DOHH2 (cell line): ENCODE data around the gene MVK.
"Not testable (repeated sequence)": the region's sequence is repeated elsewhere in the genome, so short reads cannot be mapped to it uniquely, and the experiment has no call there.

Experiments
- H3F3A ChIP-seq: fragments of 200-600 bp; sonication (generic), shearing (Covaris generic); 2 replicates; pipeline ENCODE4 v1.6.0; 2016; ENCODE audit warnings: antibody characterized with exemption, mild to moderate bottlenecking; ENCODE audit not compliant: control insufficient read depth, insufficient read depth
- H3K27ac ChIP-seq: fragments of 200-600 bp; sonication (generic); 2 replicates; pipeline ENCODE4 v1.5.1; 2014; ENCODE audit warnings: low read depth, mild to moderate bottlenecking, low read length, moderate library complexity
- H3K27me3 ChIP-seq: fragments of 200-600 bp; sonication (generic); 2 replicates; pipeline ENCODE4 v1.6.1; 2014; ENCODE audit warnings: mild to moderate bottlenecking, low read length, mixed read lengths; ENCODE audit not compliant: control insufficient read depth
- H3K36me3 ChIP-seq: fragments of 200-600 bp; sonication (generic); 2 replicates; pipeline ENCODE4 v1.6.1; 2014; ENCODE audit warnings: mild to moderate bottlenecking, low read length, moderate library complexity, mixed read lengths; ENCODE audit not compliant: control insufficient read depth
- H3K4me1 ChIP-seq: fragments of 200-600 bp; sonication (generic); 2 replicates; pipeline ENCODE4 v1.6.1; 2014; ENCODE audit warnings: mild to moderate bottlenecking, low read length, mixed read lengths; ENCODE audit not compliant: control insufficient read depth
- H3K4me2 ChIP-seq: fragments of 200-600 bp; sonication (generic); 2 replicates; pipeline ENCODE4 v1.6.0; 2014; ENCODE audit warnings: mild to moderate bottlenecking, low read length, moderate library complexity
- H3K4me3 ChIP-seq: fragments of 200-600 bp; sonication (generic); 2 replicates; pipeline ENCODE4 v1.5.1; 2014; ENCODE audit warnings: mild to moderate bottlenecking, low read length, mixed read lengths
- H3K79me2 ChIP-seq: fragments of 200-600 bp; sonication (generic); 2 replicates; pipeline ENCODE4 v1.6.1; 2014; ENCODE audit warnings: mild to moderate bottlenecking, low read length, mixed read lengths; ENCODE audit not compliant: control insufficient read depth
- H3K9me2 ChIP-seq: fragments of 200-600 bp; sonication (generic); replicated peaks from 2 replicates; pipeline ENCODE4 v1.6.1; 2014; ENCODE audit warnings: mild to moderate bottlenecking, low read length, mixed read lengths; ENCODE audit not compliant: control insufficient read depth
- H3K9me3 ChIP-seq: fragments of 200-600 bp; sonication (generic); 2 replicates; pipeline ENCODE4 v1.6.1; 2014; ENCODE audit warnings: antibody characterized with exemption, low read length, mixed read lengths; ENCODE audit not compliant: control insufficient read depth, insufficient read depth
- H4K20me1 ChIP-seq: fragments of 200-600 bp; sonication (generic); 2 replicates; pipeline ENCODE4 v1.6.0; 2014; ENCODE audit warnings: low read depth, mild to moderate bottlenecking, antibody characterized with exemption, low read length, moderate library complexity; ENCODE audit not compliant: control insufficient read depth, insufficient read depth
- EZH2phosphoT487 ChIP-seq: fragments of 200-600 bp; sonication (generic); IDR thresholded peaks from 2 replicates; pipeline ENCODE4 v1.6.1; 2017; ENCODE audit warnings: borderline replicate concordance, mild to moderate bottlenecking, antibody characterized with exemption, low read length, moderate library complexity, mixed read lengths
- TF ChIP-seq, protein P1 (sequence below): fragments of 200-600 bp; sonication (generic); IDR thresholded peaks from one replicate; pipeline ENCODE4 v1.5.1; 2014; ENCODE audit warnings: antibody characterized with exemption, mild to moderate bottlenecking, low read depth, low read length; ENCODE audit not compliant: poor library complexity, severe bottlenecking

The MVK gene

GRCh38 chr12:109599087-109599486 is 25.5 kb downstream of the MVK start:
- H3K27me3 ChIP-seq, result no peaks in the 10 kb centered on the region
- no peaks in the 10 kb centered on the region; the same call in 1 of the 2 replicates for H3K4me1 ChIP-seq
- peaks cover 24% of the 10 kb centered on the region for H3K36me3 ChIP-seq
- peaks cover 5% of the 10 kb centered on the region; the same call in 1 of the 2 replicates for H4K20me1 ChIP-seq
- H3K79me2 ChIP-seq, result no peaks in the 10 kb centered on the region
- no peak overlapping the region for H3K4me3 ChIP-seq
- no peak overlapping the region for H3K4me2 ChIP-seq
- no peak for TF ChIP-seq EZH2phosphoT487
- TF ChIP-seq, protein P1, sequence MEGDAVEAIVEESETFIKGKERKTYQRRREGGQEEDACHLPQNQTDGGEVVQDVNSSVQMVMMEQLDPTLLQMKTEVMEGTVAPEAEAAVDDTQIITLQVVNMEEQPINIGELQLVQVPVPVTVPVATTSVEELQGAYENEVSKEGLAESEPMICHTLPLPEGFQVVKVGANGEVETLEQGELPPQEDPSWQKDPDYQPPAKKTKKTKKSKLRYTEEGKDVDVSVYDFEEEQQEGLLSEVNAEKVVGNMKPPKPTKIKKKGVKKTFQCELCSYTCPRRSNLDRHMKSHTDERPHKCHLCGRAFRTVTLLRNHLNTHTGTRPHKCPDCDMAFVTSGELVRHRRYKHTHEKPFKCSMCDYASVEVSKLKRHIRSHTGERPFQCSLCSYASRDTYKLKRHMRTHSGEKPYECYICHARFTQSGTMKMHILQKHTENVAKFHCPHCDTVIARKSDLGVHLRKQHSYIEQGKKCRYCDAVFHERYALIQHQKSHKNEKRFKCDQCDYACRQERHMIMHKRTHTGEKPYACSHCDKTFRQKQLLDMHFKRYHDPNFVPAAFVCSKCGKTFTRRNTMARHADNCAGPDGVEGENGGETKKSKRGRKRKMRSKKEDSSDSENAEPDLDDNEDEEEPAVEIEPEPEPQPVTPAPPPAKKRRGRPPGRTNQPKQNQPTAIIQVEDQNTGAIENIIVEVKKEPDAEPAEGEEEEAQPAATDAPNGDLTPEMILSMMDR, result no peak
- H3F3A ChIP-seq, result no peaks in the 10 kb centered on the region
- H3K9me2 ChIP-seq, result no peaks in the 10 kb centered on the region
- H3K27ac ChIP-seq, result no peak overlapping the region
- no peaks in the 10 kb centered on the region for H3K9me3 ChIP-seq

DNA sequence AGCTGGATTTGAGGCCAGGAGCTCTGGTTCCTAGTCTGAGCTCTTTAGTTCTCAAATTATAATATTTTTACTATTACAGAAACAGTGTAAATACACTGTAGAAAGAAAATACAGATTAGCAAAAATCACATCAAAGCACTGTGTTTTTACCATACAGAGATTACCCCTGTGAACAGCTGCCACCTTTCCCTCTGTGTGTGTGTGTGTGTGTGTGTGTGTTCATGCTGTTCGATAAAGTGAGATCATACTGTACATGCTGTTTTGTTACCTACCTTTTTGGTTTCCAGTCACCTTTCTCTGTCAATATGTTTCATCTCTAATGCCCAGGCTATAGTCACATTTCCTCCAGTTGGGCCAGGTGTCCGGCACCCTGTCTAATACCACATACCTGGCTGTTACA is 26.9 kb downstream of the MVK start:
- Histone ChIP-seq H3K9me2 (no peaks in the 10 kb centered on the region), H3K27ac (no peak overlapping the region), H3K27me3 (no peaks in the 10 kb centered on the region), H3F3A (no peaks in the 10 kb centered on the region), H4K20me1 (peaks cover 5% of the 10 kb centered on the region; the same call in 1 of the 2 replicates), H3K4me1 (no peaks in the 10 kb centered on the region; the same call in 1 of the 2 replicates), H3K36me3 (peaks cover 14% of the 10 kb centered on the region), H3K79me2 (no peaks in the 10 kb centered on the region), H3K9me3 (no peaks in the 10 kb centered on the region), H3K4me3 (no peak overlapping the region), H3K4me2 (no peak overlapping the region)
- TF ChIP-seq, protein P1, result no peak
- TF ChIP-seq EZH2phosphoT487, result no peak

- H3K4me1 ChIP-seq, result no peaks in the 10 kb centered on the region; the same call in 1 of the 2 replicates
- H3K27me3 ChIP-seq, result no peaks in the 10 kb centered on the region
- no peak overlapping the region for H3K4me3 ChIP-seq
- no peaks in the 10 kb centered on the region for H3K9me3 ChIP-seq
- peaks cover 11% of the 10 kb centered on the region for H3K36me3 ChIP-seq
- H3K27ac ChIP-seq, result no peak overlapping the region
- H3F3A ChIP-seq, result no peaks in the 10 kb centered on the region
- H3K4me2 ChIP-seq, result no peak overlapping the region
- H3K9me2 ChIP-seq, result no peaks in the 10 kb centered on the region
- TF ChIP-seq, protein P1, result no peak
- TF ChIP-seq EZH2phosphoT487, result no peak
- H3K79me2 ChIP-seq, result no peaks in the 10 kb centered on the region
- H4K20me1 ChIP-seq, result peaks cover 5% of the 10 kb centered on the region; the same call in 1 of the 2 replicates
Observed at GRCh38 chr12:109600995-109601394, 27.4 kb downstream of the MVK start.

DNA sequence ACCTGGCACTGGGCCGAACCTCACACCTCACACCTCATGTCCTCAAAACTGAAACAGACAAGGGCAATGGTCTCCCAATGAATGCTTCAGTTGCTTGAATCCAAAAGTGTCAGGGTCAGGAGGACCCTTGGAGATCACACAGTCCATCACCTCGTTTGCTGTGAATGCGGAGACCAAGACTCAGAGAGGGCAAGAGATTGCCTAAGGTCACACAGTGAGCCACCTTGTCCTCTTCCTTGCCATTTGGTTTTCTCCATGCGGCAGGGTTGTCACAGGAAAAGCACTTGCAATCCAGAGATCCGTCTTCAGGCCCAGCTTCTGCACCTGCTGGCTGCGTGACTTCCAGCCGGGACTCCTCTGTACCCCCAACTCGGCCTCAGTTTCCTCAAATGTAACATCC is 28.0 kb downstream of the MVK start:
- no peak for TF ChIP-seq EZH2phosphoT487
- TF ChIP-seq, protein P1, result no peak
- H3K79me2 ChIP-seq, result no peaks in the 10 kb centered on the region
- no peaks in the 10 kb centered on the region; the same call in 1 of the 2 replicates for H3K4me1 ChIP-seq
- H3K27ac ChIP-seq, result no peak overlapping the region
- peaks cover 9% of the 10 kb centered on the region for H3K36me3 ChIP-seq
- no peak overlapping the region for H3K4me3 ChIP-seq
- no peaks in the 10 kb centered on the region for H3K9me2 ChIP-seq
- no peaks in the 10 kb centered on the region for H3K9me3 ChIP-seq
- H4K20me1 ChIP-seq, result peaks cover 5% of the 10 kb centered on the region; the same call in 1 of the 2 replicates
- H3K4me2 ChIP-seq, result no peak overlapping the region
- no peaks in the 10 kb centered on the region for H3F3A ChIP-seq
- H3K27me3 ChIP-seq, result no peaks in the 10 kb centered on the region

DNA sequence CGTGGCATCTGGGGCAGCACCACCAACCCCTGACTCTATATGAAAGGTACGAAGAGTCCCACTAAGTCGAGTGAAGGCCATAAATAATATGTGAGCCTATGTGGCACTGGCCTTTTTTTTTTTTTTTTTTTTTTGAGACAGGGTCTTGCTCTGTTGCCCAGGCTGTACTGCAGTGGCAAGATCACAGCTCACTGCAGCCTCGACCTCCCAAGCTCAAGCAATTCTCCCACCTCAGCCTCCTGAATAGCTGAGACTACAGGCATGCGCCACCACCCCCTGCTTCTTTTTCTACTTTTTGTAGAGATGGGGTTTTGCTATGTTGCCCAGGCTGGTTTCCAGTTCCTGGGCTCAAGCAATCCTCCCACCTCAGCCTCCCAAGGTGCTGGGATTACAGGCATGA is 28.5 kb downstream of the MVK start:
- not testable (repeated sequence) for H3K4me3 ChIP-seq, H3K27me3 ChIP-seq, H4K20me1 ChIP-seq, H3K36me3 ChIP-seq, H3K4me1 ChIP-seq, H3K9me2 ChIP-seq, H3K27ac ChIP-seq, H3K9me3 ChIP-seq, H3K4me2 ChIP-seq, H3K79me2 ChIP-seq, H3F3A ChIP-seq
